Measurements from ENCODE around the gene EHF.
"Not testable (repeated sequence)": the region's sequence is repeated elsewhere in the genome, so short reads cannot be mapped to it uniquely, and the experiment has no call there.

Gene EHF

GRCh38 chr11:34620820-34621792 lies at the start of gene EHF:
EHF (plus strand) TSS chr11:34621093; CDS start chr11:34642631, 21,538 bp downstream.
- no peak for DNase-seq (ENCODE audit: low read depth in 3 of 3)

GRCh38 chr11:34573537-34573936 lies 47.4 kb upstream of the EHF start:
- no peak for DNase-seq (ENCODE audit: low read depth in 3 of 3)

- DNase-seq (ENCODE audit: low read depth in 3 of 3): no peak
These were observed 45.6 kb upstream of the EHF start for GRCh38 chr11:34575261-34575660.

- no peak for DNase-seq (ENCODE audit: low read depth in 3 of 3)
These were observed 45.2 kb upstream of the EHF start for GRCh38 chr11:34575671-34576070.

GRCh38 chr11:34576331-34576730 lies 44.6 kb upstream of the EHF start:
- no peak for DNase-seq (ENCODE audit: low read depth in 3 of 3)

GRCh38 chr11:34583818-34584217 lies 37.1 kb upstream of the EHF start:
- DNase-seq (ENCODE audit: low read depth in 3 of 3): no peak

GRCh38 chr11:34585304-34585734 lies 35.6 kb upstream of the EHF start:
- no peak for DNase-seq (ENCODE audit: low read depth in 3 of 3)

- DNase-seq (ENCODE audit: low read depth in 3 of 3): no peak
These were observed 35.0 kb upstream of the EHF start for GRCh38 chr11:34585735-34586487.

GRCh38 chr11:34586488-34587281 lies 34.2 kb upstream of the EHF start:
- no peak for DNase-seq (ENCODE audit: low read depth in 3 of 3)

- no peak for DNase-seq (ENCODE audit: low read depth in 3 of 3)
These were observed 33.6 kb upstream of the EHF start for GRCh38 chr11:34587282-34587677.

- DNase-seq (ENCODE audit: low read depth in 3 of 3): no peak
These were observed 32.9 kb upstream of the EHF start for GRCh38 chr11:34588023-34588422.

GRCh38 chr11:34588701-34589100 lies 32.2 kb upstream of the EHF start:
- no peak for DNase-seq (ENCODE audit: low read depth in 3 of 3)

GRCh38 chr11:34589177-34589576 lies 31.7 kb upstream of the EHF start:
- not testable (repeated sequence) for DNase-seq (ENCODE audit: low read depth in 3 of 3)

GRCh38 chr11:34593085-34593484 lies 27.8 kb upstream of the EHF start:
- no peak for DNase-seq (ENCODE audit: low read depth in 3 of 3)

GRCh38 chr11:34594603-34595002 lies 26.3 kb upstream of the EHF start:
- DNase-seq (ENCODE audit: low read depth in 3 of 3): no peak

- DNase-seq (ENCODE audit: low read depth in 3 of 3): no peak
These were observed 25.5 kb upstream of the EHF start for GRCh38 chr11:34595391-34595790.

- DNase-seq (ENCODE audit: low read depth in 3 of 3): no peak
These were observed 24.8 kb upstream of the EHF start for GRCh38 chr11:34595960-34596644.

GRCh38 chr11:34599406-34599945 lies 21.4 kb upstream of the EHF start:
- DNase-seq (ENCODE audit: low read depth in 3 of 3): no peak

- DNase-seq (ENCODE audit: low read depth in 3 of 3): no peak
These were observed 20.4 kb upstream of the EHF start for GRCh38 chr11:34600339-34601084.

GRCh38 chr11:34601085-34601444 lies 19.8 kb upstream of the EHF start:
- no peak for DNase-seq (ENCODE audit: low read depth in 3 of 3)

Measured in stimulated activated CD4-positive, alpha-beta T cell treated with anti-CD3 and anti-CD28 coated beads, TNF-alpha, amount 100 ng/mL, for 48 hours (primary cell).